GM18861 (cell line): ENCODE data around the gene PASD1.
A peak's percentile ranks its signal among the peaks of the same experiment; 100 is the strongest.
"Not testable (repeated sequence)": the region's sequence is repeated elsewhere in the genome, so short reads cannot be mapped to it uniquely, and the experiment has no call there.

Experiments
- ATAC-seq: cut with Tn5 transposase; IDR thresholded peaks from one replicate; pipeline ENCODE4 v1.9.1; 2021; ENCODE audit not compliant: unreplicated experiment

The PASD1 gene

GRCh38 chrX:151621422-151621821, 57.9 kb downstream of the PASD1 start:
- ATAC-seq, result no peak

DNA sequence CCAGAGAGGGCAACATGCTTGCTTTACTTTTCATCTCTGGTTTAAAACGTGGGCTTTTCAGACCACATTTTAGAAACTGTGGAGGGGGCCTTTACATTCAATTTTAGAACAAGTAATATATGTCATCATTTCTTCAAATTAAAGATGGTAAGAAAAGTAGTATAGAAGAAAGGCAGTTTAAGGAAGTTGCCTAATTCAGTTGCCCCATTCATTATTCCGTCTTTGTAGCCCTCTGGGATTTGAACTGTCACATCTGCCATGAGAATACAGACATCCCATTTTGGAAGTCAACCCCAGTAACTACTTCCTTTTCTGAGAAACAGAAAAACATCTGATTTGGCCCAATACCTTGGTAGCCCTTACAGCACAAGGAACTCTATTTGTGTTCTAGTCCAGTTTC, 61.2 kb downstream of the PASD1 start:
- ATAC-seq, result no peak

GRCh38 chrX:151631822-151632221, 68.3 kb downstream of the PASD1 start:
- ATAC-seq, result no peak

DNA sequence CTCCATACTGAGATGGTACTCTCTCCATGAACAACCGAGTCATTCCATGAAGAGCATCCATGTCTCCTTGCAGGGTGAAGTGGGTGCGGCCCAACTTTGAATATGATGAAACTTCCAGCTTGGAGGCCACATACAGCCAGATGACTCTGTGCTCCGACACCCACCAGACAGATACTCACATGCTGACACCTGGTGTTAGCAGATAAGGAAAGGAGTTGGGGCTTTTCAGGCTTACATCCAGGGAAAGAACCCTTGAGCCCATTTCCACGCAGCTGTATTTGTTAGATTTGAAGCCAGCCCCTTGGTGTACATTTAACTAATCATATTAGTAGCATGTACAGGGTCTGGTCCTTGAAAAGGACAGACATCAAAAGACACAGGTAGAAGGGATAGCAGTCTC, 69.7 kb downstream of the PASD1 start:
- no peak for ATAC-seq

GRCh38 chrX:151634937-151635336, 71.5 kb downstream of the PASD1 start:
- ATAC-seq, result no peak

GRCh38 chrX:151641564-151641963, 78.1 kb downstream of the PASD1 start:
- ATAC-seq, result no peak

DNA sequence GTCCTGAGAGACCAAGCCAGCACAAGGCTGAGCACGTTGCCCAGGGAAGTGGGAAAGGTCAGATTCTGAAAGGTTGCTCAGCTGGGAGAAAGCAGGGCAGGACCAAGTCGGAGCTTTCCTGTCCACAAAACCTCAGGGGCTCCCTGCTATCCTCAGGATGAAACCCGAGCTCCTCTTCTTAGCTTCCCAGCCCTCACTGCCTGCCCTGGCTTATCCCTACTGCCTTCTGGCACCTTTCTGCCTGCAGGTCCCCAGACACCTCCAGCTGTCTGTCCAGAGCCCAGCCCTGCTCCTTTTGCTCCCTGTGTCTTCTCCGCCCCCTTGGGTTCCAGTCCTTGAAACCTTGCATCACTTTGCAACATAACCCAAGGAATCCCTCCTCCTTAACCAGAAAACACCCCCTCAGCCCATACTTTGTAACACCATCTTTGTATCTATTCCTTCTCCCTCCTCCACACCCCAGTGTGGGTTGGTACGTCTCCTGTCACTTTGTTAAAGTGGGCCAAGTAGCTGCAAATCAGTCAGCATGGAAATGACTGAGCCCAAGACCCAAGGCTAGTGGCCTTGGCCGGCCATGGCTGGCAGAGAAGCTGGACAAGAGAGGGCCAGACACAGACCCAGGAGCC, 111.8 kb downstream of the PASD1 start:
- ATAC-seq, result no peak

- no peak for ATAC-seq
These were observed 112.7 kb downstream of the PASD1 start for GRCh38 chrX:151676196-151676595.

- ATAC-seq, result no peak
These were observed 116.4 kb downstream of the PASD1 start for GRCh38 chrX:151679798-151680402.

- peak; percentile 87 for ATAC-seq
These were observed 117.3 kb downstream of the PASD1 start for GRCh38 chrX:151680805-151681204.

GRCh38 chrX:151687635-151688034, 124.2 kb downstream of the PASD1 start:
- no peak for ATAC-seq

GRCh38 chrX:151688695-151689094, 125.2 kb downstream of the PASD1 start:
- no peak for ATAC-seq

GRCh38 chrX:151692825-151693224, 129.3 kb downstream of the PASD1 start:
- no peak for ATAC-seq

DNA sequence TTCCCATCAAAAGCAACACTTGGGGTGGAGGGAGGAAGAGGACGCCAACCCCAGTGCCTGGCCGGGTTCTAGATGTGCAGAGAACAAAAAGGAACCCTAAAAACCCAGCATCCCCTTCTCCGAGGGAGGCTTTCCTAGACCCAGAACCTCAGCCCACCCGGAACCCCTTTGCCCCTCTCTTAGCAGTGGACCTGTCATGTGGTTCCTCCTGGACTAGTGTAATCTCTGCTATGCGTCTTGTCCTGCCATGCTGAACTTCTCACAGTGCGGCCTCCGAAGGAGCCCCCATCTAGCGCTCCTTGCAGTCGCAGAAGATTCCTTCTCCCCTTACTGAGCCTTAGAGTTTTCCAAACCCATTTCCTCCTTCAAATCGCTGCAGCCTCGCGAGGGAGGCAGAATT, 130.6 kb downstream of the PASD1 start:
- ATAC-seq, result no peak

DNA sequence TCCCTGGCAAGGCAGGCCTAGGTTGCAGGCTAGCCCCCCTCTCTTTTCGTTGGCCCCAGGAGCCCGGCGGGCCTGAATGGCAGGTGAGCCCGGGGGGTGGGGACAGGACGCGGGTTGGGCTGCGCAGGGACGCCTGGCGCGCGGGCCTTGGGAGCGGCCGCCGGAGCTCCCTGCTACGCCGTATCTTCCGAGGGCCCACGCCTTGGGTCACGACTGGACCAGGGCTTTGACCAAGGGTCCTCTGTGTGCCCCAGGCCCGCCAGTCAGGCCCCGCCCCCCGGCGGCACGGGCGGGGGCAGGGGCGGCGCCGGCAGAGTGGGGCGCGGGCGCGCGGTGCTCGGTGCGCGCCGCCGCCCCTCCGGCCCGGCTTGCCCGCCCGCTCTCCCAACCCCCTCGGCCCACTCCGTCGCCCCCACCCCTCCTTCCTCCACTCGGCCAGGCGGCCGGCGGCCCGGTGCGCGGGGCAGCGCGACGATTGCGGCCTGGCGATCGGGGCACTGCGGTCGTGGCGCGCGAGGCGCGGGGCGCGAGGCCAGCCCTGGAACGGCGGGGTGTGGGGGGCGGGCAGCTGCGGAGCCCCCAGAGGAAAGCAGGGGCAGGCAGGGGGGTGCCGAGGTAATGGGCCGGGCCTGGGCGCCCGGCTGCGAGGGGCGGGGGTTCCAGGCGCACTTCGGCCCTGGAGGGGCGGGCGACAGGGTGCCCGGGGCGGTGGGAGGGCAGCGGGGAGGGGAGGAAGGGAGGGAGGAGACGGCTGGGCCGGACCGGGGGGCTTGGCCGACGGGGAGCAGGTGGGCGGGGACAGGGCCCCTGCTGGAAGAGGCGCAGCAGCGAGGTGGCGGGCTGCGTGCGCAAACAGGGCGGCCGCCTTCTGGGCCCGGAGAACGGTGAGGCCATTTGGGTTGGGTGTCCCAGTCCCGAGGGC, 131.4 kb downstream of the PASD1 start, which contains the start of gene PRRG3:
TSS of gene PRRG3 (plus strand) at position 798 of the 922 bp plus-strand sequence. CDS start 3,357 bp downstream, outside the sequence.
- ATAC-seq, result no peak

GRCh38 chrX:151695583-151696340, 132.3 kb downstream of the PASD1 start:
- no peak for ATAC-seq

GRCh38 chrX:151697082-151697481, 133.6 kb downstream of the PASD1 start:
- ATAC-seq, result not testable (repeated sequence)

DNA sequence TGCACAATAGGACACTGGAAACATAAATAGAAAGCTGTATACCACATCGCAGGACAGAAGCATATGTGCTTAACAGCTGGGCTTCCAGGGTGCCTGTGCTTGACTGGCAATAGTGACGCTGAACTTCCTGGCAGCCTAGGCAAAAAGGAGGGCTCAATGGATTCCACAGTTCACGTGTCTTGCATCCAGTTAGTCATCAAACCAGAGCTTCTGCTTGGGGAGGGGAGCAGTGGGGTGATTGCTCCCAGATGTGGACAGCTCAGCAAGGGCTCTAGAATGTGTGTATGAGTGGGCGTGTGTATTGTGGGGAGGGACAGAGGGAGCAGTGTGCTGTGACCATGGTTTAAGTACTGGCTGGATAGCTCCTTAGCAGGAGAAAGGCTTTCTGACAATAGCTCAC, 134.0 kb downstream of the PASD1 start:
- no peak for ATAC-seq

- no peak for ATAC-seq
These were observed 135.0 kb downstream of the PASD1 start for GRCh38 chrX:151698485-151698884.

- no peak for ATAC-seq
These were observed 136.3 kb downstream of the PASD1 start for GRCh38 chrX:151699746-151700145.

DNA sequence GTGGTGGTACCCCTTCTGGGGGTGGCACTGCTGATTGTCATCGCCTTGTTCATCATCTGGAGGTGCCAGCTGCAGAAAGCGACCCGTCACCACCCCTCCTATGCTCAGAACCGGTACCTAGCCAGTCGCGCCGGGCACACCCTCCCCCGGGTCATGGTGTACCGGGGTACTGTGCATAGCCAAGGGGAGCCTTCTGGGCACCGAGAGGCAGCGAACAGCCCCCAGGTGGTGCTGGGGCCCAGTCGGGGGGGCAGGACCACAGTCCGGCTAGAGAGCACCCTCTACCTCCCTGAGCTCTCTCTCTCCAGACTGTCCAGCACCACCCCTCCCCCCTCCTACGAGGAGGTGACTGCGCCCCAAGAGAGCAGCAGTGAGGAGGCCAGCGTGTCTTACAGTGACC, 137.1 kb downstream of the PASD1 start:
- no peak for ATAC-seq
